ENCODE results near the gene CDH16.
"Not testable (repeated sequence)": the region's sequence is repeated elsewhere in the genome, so short reads cannot be mapped to it uniquely, and the experiment has no call there.

The CDH16 gene

DNA sequence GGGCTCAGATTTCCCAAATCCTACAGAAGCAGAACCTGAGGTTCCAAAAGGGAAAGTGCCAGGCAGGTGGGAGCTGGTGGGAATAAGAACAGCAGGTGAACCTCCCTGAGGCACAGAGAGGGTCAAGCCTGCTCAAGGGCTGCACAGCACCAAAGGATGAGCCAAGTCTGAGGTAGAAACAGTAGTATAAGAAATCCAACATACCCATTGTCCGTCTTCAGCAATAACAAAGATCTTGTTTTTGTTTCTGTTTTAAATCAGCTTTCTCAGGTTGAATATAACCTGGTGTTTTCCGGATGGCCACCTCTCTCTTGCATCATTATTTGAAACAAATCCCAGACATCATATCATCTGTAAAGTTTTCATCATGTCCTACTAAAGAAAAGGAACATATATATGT, 31.8 kb upstream of the CDH16 start:
- ATAC-seq = no peak
- Mint-ChIP-seq H3K27me3 (peaks cover 54% of the 10 kb centered on the region), H3K36me3 (no peaks in the 10 kb centered on the region), H3K4me1 (peaks cover 27% of the 10 kb centered on the region), H3K9me3 (no peaks in the 10 kb centered on the region), H3K4me3 (no peak overlapping the region), H3K27ac (no peak overlapping the region)

DNA sequence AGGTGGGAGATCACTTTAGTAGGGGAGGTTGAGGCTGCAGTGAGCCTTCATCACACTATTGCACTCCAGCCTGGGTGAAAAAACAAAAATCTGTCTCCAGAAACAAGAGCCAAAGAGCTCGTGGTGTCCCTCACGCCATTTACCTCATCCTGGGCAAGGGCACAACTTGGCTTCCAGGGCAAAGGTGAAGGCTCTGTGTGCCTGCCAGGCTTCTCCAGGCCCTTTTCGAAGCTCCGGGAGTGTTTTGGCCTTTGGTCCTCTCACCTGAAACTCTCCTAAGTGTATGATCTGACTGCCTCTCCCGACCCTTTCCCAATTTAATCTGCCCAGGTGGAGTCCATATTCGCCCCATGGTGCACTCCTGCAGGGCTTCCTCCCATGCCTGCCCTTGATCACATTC, 30.8 kb upstream of the CDH16 start:
- no peak overlapping the region for H3K27ac Mint-ChIP-seq
- H3K27me3 Mint-ChIP-seq = peaks cover 54% of the 10 kb centered on the region
- no peaks in the 10 kb centered on the region for H3K9me3 Mint-ChIP-seq
- ATAC-seq = no peak
- no peaks in the 10 kb centered on the region for H3K36me3 Mint-ChIP-seq
- H3K4me1 Mint-ChIP-seq = peaks cover 27% of the 10 kb centered on the region
- no peak overlapping the region for H3K4me3 Mint-ChIP-seq

DNA sequence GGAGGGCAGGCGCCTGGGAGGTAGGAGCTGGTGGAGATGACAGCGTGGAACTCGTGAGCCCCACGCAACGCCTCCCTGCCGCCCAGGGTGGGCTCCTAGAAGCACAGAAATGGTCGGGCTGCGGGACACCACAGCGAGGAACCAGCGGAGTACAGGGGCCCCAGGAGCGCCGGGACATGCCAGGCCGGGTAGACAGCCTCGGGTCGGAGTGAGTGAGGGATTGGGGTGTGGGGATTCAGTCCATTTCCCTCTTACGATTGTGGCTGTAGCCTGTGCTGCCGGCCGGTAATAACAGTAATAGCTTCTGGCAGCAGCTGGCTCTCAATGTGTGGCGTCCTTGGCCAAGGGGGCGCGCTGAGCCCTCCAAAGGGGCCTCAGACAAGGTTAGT, 30.1 kb upstream of the CDH16 start:
- no peak for ATAC-seq
- Mint-ChIP-seq H3K36me3 (peaks cover 5% of the 10 kb centered on the region), H3K27ac (no peak overlapping the region), H3K4me3 (peak overlapping the region; percentile 79), H3K4me1 (peaks cover 24% of the 10 kb centered on the region), H3K9me3 (no peaks in the 10 kb centered on the region), H3K27me3 (peaks cover 50% of the 10 kb centered on the region)

- Mint-ChIP-seq H3K9me3 (no peaks in the 10 kb centered on the region), H3K27me3 (peaks cover 44% of the 10 kb centered on the region), H3K4me3 (peak overlapping the region; percentile 79), H3K36me3 (peaks cover 10% of the 10 kb centered on the region), H3K4me1 (peaks cover 23% of the 10 kb centered on the region), H3K27ac (peak overlapping the region; percentile 42)
- ATAC-seq = peak; percentile 46
Observed at GRCh38 chr16:66948134-66948836, 29.6 kb upstream of the CDH16 start.

DNA sequence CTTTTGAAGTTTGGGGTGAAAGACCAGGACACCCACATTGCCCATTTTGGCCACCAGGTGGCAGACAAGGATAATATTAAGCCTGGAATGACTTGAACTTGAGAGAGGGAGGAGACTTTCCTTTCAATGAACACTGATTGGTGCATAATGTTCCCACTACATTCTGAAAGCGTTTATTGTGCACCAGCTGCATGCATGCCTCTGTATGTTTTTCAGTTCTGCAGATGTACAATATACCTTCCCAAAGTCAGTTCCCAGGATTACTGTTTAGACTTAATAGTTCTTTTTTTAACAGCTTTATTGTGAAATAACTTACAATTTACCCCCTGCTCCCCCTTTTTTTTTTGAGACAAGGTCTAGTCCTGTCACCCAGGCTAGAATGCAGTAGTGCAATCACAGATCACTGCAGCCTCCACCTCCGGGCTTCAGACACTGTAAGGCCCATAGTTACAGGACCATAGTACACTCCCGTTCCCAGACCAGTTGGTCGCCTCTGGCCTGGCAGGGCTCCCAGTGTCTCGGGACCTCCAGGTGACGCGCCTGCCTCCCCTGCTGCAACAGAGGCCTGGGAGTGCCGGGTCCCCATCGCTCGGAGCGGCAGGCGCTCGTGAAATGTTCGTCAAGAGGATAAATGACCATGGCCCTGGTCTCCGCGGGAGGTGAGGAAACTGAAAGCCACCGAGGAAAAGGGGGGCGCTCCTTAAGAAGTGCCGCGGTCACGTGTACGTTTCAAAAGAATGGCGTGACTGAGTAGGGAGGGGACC, 28.8 kb upstream of the CDH16 start:
- H3K36me3 Mint-ChIP-seq = peaks cover 18% of the 10 kb centered on the region
- peak overlapping the region; percentile 42 for H3K27ac Mint-ChIP-seq
- peak; percentile 77 for ATAC-seq
- peak overlapping the region; percentile 79 for H3K4me3 Mint-ChIP-seq
- no peaks in the 10 kb centered on the region for H3K9me3 Mint-ChIP-seq
- H3K4me1 Mint-ChIP-seq = peaks cover 23% of the 10 kb centered on the region
- H3K27me3 Mint-ChIP-seq = peaks cover 41% of the 10 kb centered on the region

DNA sequence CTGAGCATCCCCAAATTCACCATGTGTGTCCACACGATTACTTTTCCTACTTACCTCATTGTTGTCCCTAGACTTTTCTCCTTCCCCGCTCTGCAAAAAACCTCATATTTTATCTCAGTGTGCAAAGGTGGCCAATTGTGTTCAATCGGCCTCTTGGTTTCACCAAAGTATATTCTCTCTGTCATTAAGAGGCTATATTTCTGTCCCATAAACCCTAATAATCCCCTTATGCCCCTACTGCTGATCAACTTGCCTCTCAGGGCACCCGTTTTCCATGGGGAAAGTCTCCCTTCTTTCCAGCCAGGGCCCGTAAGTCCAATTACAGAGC, 28.3 kb upstream of the CDH16 start:
- Mint-ChIP-seq H3K4me1 (peaks cover 23% of the 10 kb centered on the region), H3K27ac (no peak overlapping the region), H3K9me3 (no peaks in the 10 kb centered on the region), H3K36me3 (peaks cover 23% of the 10 kb centered on the region), H3K4me3 (no peak overlapping the region), H3K27me3 (peaks cover 41% of the 10 kb centered on the region)
- ATAC-seq = no peak

GRCh38 chr16:66946541-66946940, 27.9 kb upstream of the CDH16 start:
- ATAC-seq = no peak
- no peak overlapping the region for H3K27ac Mint-ChIP-seq
- no peak overlapping the region for H3K4me3 Mint-ChIP-seq
- H3K9me3 Mint-ChIP-seq = no peaks in the 10 kb centered on the region
- peaks cover 27% of the 10 kb centered on the region for H3K36me3 Mint-ChIP-seq
- peaks cover 37% of the 10 kb centered on the region for H3K27me3 Mint-ChIP-seq
- peaks cover 23% of the 10 kb centered on the region for H3K4me1 Mint-ChIP-seq

GRCh38 chr16:66945939-66946338, 27.3 kb upstream of the CDH16 start:
- H3K9me3 Mint-ChIP-seq = no peaks in the 10 kb centered on the region
- H3K4me1 Mint-ChIP-seq = peaks cover 23% of the 10 kb centered on the region
- H3K36me3 Mint-ChIP-seq = peaks cover 27% of the 10 kb centered on the region
- H3K4me3 Mint-ChIP-seq = no peak overlapping the region
- H3K27me3 Mint-ChIP-seq = peaks cover 31% of the 10 kb centered on the region
- ATAC-seq = no peak
- no peak overlapping the region for H3K27ac Mint-ChIP-seq

GRCh38 chr16:66944971-66945370, 26.3 kb upstream of the CDH16 start:
- Mint-ChIP-seq H3K27me3 (peaks cover 25% of the 10 kb centered on the region), H3K4me1 (peaks cover 23% of the 10 kb centered on the region), H3K36me3 (peaks cover 27% of the 10 kb centered on the region)
- H3K9me3 Mint-ChIP-seq, H3K4me3 Mint-ChIP-seq, H3K27ac Mint-ChIP-seq, ATAC-seq: not testable (repeated sequence)

DNA sequence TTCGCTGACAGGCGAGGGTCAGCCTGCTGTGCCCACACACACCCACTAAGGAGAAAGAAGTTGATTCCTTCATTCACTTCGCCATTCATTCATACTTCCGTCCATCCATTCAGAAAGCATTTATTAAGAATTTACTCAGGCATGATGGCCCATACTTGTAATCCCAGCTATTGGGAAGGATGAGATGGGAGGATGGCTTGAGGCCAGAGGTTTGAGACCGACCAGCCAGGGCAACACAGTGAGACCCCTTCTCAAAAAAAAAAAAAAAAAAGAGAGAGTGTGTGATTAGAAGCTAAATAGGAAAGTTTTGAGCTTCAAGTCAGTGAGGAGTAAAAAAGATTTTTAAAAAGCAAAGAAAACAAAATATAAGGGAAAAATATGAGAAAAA, 25.4 kb upstream of the CDH16 start:
- Mint-ChIP-seq H3K27ac (no peak overlapping the region), H3K36me3 (peaks cover 27% of the 10 kb centered on the region)

DNA sequence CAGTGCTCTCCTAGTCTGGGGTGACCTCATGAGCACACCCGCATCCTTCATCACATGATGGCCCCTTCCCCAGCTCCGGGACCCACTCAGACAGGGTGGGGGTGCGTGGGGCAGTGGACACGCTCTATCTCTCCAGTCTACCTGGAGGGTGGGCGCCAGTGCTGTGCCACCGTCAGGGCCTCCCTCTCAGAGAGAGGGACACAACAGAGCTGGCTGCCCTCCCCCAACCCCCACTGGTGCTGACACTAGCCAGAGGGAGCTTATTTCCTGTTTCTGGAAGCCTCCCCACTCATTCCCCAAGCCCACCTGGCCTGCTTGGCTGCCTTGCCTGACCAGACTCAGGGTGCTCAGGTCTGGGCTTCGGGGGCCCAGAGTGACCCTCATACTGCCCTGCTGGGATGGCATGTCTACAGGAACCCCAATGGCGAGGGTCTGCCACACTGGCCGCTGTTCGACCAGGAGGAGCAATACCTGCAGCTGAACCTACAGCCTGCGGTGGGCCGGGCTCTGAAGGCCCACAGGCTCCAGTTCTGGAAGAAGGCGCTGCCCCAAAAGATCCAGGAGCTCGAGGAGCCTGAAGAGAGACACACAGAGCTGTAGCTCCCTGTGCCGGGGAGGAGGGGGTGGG, 24.9 kb upstream of the CDH16 start:
- Mint-ChIP-seq H3K4me1 (peaks cover 18% of the 10 kb centered on the region), H3K9me3 (no peaks in the 10 kb centered on the region), H3K27ac (no peak overlapping the region), H3K36me3 (peaks cover 27% of the 10 kb centered on the region), H3K27me3 (peaks cover 11% of the 10 kb centered on the region), H3K4me3 (no peak overlapping the region)
- ATAC-seq = no peak

More for the DNA sequence above, 25.4 kb upstream of the CDH16 start:
- Mint-ChIP-seq H3K27me3 (peaks cover 16% of the 10 kb centered on the region), H3K4me3 (no peak overlapping the region), H3K9me3 (no peaks in the 10 kb centered on the region), H3K4me1 (peaks cover 23% of the 10 kb centered on the region)
- ATAC-seq = no peak

DNA sequence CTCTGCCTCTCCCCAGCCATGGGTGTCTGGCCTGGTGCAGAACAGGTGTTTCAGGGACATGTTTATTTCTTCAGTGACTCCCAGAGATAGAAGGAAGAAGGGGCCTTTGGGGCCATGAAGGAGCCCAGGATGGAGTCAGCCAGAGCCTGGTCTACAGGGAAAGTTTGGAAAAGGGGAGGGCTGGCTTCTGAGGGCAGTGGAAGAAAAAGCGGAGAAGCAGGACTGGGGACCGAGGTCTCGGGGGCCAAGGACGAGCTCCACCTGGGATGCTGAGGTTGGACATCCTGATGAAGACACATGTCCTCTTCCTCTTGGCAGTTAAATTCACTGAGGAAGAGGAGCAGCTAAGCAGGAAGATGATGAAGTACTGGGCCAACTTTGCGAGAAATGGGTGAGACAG, 24.3 kb upstream of the CDH16 start:
- H3K4me1 Mint-ChIP-seq = peaks cover 12% of the 10 kb centered on the region
- H3K27ac Mint-ChIP-seq = no peak overlapping the region
- H3K36me3 Mint-ChIP-seq = peaks cover 27% of the 10 kb centered on the region

GRCh38 chr16:66940236-66940635, 21.6 kb upstream of the CDH16 start:
- Mint-ChIP-seq H3K4me3 (no peak overlapping the region), H3K36me3 (peaks cover 27% of the 10 kb centered on the region), H3K9me3 (no peaks in the 10 kb centered on the region), H3K27ac (no peak overlapping the region), H3K27me3 (no peaks in the 10 kb centered on the region), H3K4me1 (peaks cover 23% of the 10 kb centered on the region)
- no peak for ATAC-seq

More for the DNA sequence above, 24.3 kb upstream of the CDH16 start:
- Mint-ChIP-seq H3K9me3 (no peaks in the 10 kb centered on the region), H3K27me3 (peaks cover 6% of the 10 kb centered on the region), H3K4me3 (no peak overlapping the region)
- no peak for ATAC-seq

GRCh38 chr16:66939366-66939765, 20.7 kb upstream of the CDH16 start:
- no peaks in the 10 kb centered on the region for H3K27me3 Mint-ChIP-seq
- H3K4me3 Mint-ChIP-seq = no peak overlapping the region
- H3K4me1 Mint-ChIP-seq = peaks cover 30% of the 10 kb centered on the region
- H3K27ac Mint-ChIP-seq = no peak overlapping the region
- peaks cover 28% of the 10 kb centered on the region for H3K36me3 Mint-ChIP-seq
- H3K9me3 Mint-ChIP-seq = no peaks in the 10 kb centered on the region
- no peak for ATAC-seq

- ATAC-seq = no peak
- no peaks in the 10 kb centered on the region for H3K27me3 Mint-ChIP-seq
- peaks cover 27% of the 10 kb centered on the region for H3K36me3 Mint-ChIP-seq
- no peak overlapping the region for H3K4me3 Mint-ChIP-seq
- H3K27ac Mint-ChIP-seq = no peak overlapping the region
- H3K4me1 Mint-ChIP-seq = peaks cover 45% of the 10 kb centered on the region
- no peaks in the 10 kb centered on the region for H3K9me3 Mint-ChIP-seq
Observed at GRCh38 chr16:66937725-66938337, 19.1 kb upstream of the CDH16 start.
